Stimulated activated CD4-positive, alpha-beta T cell treated with anti-CD3 and anti-CD28 coated beads, Interleukin-15, amount 100 ng/mL, for 1 hour (primary cell): ENCODE results near the gene ISL1.

Experiments used
- DNase-seq, 2 donors: peaks; one replicate each; pipeline ENCODE4 v3.0.0-alpha.2; 2020; ENCODE audit warnings: low read depth in 1 of 2, low spot score in 1 of 2

Gene ISL1

DNA sequence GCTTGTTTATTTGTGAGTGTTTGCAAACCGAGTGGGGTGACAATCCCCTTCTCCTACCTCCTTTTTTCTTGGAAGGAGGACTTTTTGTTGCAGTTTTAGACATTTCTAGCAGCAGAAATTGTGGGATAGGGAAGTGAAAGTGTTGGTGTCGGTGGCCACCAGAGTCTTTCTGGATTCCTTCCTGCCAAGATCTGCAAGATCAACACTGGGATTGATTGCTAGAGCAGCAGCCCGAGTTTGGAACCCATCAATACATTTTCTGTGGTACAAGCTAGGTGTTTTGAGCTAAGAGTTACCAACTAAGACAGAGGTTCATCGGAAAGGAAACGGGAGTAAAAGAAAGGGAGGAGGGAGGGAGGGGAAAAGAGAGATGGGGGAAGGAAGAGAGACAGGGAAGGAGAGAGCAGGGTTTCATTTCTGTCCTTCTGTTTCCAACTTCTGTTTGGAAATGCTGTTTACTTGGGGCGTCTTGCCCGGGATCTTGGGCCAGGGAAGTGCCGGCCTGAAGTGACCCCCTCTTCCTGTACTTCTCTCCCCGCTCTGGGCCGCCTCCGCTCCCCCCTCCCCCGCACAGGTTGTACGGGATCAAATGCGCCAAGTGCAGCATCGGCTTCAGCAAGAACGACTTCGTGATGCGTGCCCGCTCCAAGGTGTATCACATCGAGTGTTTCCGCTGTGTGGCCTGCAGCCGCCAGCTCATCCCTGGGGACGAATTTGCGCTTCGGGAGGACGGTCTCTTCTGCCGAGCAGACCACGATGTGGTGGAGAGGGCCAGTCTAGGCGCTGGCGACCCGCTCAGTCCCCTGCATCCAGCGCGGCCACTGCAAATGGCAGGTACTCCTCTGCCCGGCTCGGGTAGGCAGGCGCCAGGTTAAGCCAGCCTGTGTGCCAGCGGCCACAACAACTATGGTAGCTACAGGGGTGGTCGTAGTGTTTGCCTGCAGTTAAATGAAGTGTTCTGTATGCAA lies 4.0 kb downstream of the ISL1 start:
- DNase-seq, result no peak

DNA sequence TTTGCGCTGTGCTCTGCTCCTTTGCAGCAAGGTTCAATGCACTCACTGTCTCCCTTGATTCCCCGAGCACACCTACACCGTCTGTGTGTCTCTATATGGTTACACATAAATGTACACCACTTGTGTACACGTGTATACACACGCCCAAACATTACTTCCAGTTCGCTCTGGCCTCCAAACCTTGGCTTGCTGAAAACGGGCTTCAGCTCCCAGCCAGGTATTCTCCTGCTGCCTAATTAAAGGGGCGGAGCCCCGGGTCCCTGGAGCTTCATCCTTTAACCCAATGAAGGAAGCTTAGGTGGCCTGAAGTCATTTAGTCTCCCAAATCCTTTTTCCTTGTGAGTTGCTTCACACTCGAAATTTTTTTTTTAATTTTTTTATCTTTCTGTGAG lies 4.6 kb downstream of the ISL1 start:
- no peak for DNase-seq

DNA sequence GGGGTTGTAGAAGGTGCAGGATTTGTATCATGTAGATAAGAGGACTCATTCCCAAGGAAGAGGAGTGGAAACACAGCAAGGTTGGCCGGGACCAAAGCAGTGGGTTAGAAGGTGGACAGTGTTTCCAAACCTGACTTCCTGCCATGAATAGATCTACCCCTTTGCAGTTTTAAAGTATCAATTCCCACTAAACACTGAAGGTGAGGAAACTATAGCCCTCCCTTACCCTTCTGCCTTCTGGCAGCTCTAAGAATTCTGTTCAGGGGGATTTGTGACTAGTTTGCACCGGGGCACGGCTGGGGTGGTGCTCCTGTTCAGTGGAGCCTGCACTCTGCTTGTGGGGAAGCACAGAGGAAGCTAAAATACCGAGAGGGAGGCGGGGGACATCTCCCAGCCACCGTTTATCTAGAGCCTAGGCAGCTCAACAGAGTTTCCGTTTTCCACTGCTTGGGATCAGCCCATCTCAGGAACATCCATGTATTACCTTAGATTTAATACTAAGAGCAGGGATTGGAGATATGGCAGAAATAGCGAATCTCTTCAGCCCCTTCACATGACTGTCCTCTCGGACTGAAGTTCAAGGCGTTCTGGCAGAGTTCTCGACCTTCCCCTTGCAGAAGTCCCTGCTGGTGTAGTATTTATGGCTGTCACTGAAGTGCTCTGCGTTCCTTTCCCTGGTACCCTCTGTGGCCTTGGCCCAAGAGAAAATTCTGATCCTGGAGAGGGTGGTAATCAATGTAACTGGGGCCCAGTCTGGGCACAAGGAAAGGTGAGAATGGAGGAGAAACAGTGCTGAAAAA lies 5.4 kb downstream of the ISL1 start:
- no peak for DNase-seq

DNA sequence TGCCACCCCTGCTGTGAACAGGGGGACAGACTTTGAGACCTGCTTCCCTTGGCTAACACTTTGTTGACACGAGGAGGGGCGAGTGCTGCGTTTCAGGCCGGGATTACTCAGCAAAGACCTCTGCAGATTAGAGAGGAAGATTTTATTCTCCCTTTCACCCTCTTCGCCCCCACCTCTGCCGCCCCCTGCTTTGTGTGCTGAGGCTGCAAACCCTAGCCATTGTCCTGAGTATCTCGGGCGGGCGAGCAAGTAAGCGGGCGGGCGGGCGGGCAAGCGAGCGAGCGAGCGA lies 6.0 kb downstream of the ISL1 start:
- no peak for DNase-seq

DNA sequence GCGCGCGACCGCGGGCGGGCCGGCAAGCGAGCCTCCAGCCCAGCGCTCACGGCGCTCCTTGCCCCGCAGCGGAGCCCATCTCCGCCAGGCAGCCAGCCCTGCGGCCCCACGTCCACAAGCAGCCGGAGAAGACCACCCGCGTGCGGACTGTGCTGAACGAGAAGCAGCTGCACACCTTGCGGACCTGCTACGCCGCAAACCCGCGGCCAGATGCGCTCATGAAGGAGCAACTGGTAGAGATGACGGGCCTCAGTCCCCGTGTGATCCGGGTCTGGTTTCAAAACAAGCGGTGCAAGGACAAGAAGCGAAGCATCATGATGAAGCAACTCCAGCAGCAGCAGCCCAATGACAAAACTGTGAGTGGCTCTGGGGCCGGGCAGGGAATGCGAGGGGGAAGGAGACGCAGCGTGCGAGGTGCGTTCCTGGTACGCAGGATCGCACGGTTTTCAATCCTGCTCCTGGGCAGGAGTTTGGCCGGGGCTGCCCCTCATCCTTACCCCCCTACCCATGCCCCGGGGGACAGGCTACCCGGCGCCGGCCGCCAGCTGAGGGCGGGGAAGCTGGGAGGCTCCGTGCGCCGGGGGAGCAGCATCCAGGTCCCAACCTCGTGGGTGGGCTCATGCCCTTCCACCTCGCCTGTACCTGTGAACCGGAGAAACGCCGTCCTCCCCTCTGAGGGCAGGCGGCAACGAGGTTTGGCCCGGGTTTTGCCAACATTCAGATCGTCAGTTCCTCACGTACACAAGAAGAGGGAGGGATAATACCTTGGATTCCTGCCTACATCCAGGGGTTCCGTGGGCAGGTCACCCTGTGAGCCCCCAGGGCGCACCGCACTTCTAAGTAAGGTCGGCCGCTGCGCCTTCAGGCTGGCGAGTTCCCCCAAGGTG lies 6.6 kb downstream of the ISL1 start:
- no peak for DNase-seq

DNA sequence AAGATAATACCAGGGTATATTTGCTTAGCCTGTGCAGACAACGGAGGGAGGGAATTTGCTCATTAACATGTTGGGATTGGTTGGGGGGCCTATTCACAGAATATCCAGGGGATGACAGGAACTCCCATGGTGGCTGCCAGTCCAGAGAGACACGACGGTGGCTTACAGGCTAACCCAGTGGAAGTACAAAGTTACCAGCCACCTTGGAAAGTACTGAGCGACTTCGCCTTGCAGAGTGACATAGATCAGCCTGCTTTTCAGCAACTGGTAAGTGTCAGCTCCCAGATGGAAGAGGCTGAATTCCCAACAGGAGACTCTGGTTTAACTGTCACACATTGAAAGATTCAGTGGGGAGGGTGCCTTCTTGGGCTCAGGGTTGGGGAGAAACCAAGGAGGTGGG lies 7.9 kb downstream of the ISL1 start:
- DNase-seq, result no peak

DNA sequence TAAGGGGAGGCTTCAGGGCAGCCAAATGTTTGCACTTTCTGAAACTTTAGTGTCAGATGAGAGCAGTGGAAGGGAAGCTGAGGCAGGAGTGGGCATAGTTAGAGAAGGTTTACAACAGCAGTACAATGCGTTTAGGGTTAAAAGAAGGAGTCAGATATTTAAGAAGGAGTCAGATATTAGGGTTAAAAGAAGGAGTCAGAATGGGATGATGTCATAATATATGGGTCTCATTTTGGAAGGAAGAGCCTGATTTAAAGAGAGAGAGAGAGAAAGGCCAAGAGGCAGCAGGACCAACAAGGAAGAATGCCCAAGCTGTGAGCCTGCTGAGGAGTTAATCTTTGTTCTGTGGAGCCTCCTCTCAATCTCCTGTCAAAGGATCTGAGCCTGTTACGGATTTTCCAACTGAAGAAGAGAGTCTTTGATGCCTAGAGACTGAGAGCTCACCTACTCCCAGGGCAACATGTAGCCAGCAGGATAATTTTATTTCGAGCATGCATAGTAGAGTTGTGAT lies 9.5 kb downstream of the ISL1 start:
- no peak for DNase-seq

DNA sequence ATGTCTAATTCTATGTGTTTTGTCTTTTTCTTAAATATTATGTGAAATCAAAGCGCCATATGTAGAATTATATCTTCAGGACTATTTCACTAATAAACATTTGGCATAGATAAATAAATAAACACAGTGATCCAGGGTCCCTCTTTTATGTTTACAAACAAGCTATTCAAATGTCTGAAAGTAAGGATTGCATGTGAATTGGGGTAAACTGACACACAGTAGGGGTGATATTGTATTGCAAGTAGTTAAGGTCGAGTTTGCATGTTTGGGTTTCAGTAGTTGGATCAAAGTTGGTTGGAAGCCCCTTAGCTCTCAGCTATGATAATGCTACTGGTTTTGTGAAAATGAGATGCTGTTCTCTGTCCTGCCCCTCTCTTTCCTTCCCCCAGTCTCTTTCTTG lies 11.4 kb downstream of the ISL1 start:
- DNase-seq, result no peak

DNA sequence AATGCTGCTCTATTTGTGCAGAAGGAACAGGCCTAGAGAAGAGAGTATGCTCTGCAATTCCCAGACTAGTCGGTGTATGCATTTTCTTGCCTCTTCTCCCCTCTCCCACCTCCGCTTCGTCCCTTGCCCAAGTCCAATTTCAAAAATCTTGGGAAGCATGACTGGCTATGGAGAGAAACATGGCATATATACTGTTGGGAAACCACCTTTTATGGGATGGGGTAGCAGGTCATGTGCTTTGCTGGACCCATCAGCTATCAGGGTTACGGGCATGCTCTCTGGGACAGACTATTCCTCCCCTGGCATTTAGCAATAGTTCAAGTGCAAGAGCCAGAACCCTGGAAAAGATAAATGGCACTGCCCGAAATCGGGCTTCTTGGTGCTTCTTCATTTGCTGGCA lies 12.0 kb downstream of the ISL1 start:
- DNase-seq, result no peak

DNA sequence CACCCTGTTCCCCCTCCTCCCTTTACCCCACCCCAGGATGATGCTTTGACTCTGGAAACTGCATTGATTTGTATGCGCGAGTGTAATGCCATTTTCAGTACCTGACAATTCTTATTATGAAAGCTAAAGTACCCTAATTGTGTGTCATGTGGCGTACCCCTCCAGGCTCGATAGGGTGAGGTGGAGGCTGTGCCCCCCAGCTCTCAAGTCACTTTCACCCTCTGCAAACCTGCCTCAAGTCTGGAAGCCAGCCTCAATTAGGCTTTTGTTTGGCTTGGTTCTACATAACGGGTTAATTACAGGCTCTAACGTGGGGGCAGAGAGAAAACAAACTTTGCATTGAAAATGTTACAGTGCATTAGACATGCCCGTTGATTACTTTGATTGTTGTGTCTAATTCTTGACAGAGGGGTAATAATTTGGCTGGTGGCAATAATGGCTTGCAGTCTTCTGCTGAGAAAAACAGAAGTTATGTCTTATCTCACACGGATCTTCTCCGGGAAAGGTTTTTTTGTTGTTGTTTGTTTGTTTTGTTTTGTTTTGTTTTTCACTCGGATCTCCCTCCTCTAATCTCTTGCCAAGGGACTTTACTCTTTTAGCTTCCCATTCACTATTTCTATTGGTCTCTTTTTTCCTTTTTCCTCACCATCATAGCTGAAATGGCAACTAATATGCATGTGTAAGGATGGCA lies 12.6 kb downstream of the ISL1 start:
- no peak for DNase-seq

DNA sequence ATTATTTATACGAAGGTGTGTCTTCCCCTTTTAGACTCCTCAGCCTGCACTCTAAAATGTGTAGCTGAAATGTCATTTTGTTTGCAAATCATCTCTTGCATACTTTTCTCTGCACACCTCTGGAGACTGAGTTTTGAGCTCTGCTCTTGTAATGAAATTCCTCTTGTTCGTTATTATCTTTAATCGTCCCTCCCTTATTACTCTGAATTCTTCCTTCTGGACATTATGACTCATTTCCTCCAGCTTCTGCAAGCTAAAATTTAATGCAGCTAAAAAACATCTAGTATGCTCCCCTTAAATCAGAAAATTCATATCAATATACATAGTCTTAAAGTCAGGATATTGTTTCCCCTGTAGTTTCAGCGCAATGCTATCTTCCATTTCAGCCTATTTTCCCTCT lies 13.5 kb downstream of the ISL1 start:
- no peak for DNase-seq

DNA sequence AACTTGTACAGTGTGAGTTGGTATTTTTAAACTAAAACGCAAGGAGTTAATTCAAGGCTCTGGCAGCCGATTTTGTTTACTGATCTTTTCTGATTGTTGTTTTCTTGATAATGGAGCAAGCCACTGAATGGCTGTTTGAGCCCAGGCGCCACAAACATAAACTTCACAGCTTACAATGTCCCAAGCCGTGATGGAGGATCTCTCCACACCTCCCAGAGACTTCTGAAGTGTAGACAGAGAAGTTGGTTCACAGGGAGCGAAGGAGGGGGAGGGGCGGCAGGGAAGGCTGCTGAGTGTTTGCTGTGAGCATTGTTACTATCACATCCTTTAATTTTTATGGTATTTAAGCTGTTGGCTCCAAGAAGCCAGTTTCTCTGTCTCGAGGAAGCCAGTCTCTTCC lies 14.7 kb downstream of the ISL1 start:
- no peak for DNase-seq

DNA sequence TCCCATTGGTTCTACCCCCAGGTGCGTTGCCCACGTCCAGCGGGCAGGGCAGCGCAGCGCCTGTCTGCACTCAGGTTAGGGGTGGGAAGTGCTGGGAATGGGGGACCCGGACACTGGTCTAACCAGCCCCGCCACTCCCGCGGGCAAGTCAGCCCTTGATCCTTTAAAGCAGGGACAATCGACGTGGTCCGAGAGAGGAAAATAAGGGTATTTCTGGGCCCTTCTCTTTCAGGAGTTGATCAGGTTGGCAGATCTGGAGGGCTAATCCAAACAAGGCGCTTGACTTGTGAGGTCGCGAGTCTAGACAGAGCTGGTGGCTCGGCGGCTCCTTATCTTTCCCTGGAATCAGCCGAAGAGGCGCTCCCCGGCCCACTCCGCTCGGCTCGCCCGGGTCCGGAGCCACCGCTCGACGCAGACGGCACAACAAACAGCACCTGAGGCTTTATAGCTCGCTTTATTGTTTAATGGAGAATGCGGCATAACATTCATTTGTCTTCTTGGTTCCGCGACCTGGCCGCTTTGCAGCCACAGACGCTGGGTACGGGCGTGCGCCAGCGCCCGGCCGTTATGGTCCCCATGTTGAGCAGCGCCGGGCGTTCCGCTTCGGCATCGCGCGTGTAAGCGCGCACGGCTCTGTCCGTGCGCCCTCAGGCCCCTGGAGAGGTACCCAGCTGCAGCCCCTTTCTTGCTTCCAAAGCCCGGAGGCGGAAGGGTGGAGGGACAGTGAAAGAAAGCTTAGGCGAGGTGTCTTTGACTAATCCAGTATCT lies 15.8 kb downstream of the ISL1 start:
- no peak for DNase-seq

DNA sequence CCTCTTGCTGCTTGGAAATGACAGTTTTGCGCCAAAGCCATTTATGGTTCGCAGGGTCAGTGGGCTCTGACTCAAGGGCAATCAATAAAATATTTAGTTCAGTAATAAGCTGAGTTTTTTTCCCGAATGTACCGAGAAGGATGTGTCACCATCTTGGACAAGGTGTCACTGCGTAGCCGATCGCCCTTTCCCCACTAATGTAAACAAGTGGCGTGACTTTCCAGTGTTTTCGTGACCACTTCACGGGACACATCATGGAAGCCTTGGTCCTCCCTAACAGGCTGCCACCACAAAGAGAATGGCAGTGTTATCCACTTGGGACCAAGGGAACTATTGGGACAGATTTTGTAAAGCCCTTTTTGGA lies 16.4 kb downstream of the ISL1 start:
- DNase-seq, result no peak

DNA sequence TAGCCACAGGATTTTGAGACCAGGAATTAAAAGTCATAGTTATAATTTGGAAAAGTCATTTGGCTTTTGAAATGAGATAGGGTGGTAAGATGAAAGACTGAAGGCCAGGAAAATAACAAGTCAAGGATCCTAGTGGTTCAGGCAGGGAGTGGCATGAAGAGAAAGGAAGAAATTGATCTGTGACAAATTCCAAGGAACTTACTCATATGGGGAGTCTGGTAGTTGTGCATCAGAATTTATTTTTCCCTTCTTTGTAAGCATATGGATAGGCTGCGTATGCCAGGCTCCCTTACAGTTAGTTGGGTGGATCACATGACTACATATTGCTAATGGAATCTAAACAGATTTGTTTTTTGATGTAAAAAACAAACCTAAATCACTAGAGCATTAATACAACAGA lies 21.0 kb downstream of the ISL1 start:
- no peak for DNase-seq

DNA sequence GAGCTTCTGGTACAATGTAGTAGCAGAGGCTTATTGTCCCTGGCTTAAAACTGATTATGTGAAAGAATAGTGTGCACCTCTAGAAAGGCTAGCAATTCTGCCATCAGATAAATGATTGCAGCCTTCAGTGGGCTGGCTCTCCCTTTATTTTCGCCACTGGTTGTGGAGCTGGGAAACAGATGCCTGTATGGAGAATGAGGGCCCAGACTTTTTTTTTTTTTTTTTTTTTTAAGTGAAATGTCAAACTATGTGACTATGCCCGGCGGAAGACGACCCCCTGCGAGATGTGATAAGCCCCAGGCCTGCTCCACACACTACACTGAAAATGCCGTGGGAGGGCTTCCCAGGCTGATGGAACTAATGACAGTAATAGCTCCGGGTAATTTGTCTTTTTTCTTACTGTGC lies 28.7 kb downstream of the ISL1 start:
- no peak for DNase-seq

DNA sequence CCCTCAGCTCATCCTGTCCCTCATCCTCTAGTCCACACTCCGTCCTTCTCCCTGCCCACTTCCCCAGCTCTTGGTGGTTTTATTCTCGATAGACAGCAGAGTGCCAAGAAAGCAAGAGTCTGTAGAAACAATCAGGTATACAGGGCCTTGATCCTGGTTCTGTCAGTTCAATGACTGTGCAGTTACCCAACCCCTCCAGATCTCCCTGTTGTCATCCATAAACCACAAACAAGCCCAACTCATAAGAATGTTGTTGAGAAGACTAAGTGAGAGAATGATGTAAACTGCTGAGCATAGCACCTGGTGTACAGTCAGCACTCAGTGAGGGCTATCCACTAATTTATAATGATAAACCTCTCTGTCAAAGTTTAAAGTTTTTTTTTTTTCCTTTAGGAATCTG lies 31.3 kb downstream of the ISL1 start:
- no peak for DNase-seq

DNA sequence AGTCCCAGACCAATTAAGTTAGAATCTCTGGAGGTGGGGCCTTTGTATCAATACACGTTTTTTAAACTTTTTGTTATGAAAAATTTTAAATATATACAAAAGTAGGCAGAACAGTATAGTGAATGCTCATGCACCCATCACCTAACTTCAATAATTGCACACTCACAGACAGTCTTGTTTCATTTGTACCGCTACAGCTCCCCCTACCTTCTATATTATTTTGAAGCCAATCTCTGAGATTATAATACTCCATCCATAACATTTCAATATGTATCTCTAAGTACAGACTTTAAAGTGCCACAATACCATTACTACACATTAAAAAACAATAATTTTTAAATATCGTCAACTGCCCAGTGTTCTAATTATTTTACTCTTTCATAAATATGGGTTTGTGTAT lies 32.9 kb downstream of the ISL1 start:
- DNase-seq, result no peak

DNA sequence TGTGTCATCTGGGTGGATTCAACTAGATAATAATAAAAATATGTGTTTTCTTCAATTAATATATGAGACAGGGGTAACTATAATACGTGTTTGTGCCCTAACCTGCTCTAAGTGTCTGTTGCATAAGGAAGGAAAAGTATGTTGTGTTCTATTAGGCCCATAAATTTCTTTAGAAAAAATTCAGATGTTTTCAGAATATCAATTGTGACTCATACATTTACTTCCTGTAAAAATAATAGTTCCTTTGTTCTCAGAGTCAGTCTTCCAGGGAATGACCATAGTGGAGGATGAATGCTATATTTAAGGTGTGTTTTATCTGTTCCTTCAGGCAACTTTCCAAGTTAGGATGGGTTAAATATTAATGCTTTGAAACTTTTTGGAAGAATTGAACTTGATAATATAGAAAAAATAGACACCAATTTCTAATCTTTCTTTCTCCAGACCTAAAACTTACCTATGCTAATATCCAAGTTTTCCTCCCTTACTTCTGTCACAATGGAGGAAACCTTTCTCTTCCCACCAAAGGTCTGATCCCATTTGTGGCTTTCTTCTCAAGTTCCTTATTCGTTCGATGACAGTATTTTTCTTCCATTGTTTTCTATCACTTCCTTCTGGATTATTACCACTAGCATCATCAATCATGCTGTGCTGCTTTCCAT lies 49.9 kb downstream of the ISL1 start:
- DNase-seq, result no peak

DNA sequence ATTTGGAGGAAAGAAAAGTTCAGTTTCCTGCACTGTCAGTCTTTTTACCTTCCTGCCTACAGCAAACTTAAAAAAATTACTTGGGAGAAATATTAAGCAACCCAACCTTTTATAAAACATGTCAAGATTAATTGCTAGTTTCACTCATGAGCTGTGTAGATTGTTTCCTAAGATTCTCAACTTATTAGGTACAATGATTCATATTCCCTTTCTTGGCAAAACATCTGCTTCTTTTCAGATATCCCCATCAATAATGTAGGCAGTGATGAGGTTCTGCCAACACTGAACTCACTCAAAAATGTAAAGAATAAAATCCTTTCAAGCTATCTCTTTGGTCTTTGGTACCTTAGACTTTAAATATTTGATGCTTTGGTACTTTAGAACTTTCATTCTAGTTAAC lies 56.0 kb downstream of the ISL1 start:
- no peak for DNase-seq
